Measurements from ENCODE around the gene PITPNC1. TPM values are rescaled to one million over a fixed set of nuclear protein-coding genes. Genes with fewer than 3 reads are reported as not detected.
"Not testable (repeated sequence)": the region's sequence is repeated elsewhere in the genome, so short reads cannot be mapped to it uniquely, and the experiment has no call there.

The PITPNC1 gene
- total RNA-seq, 1 donor from 2014 or later = 70.9 TPM

GRCh38 chr17:67425571-67426160, 48.6 kb downstream of the PITPNC1 start:
- DNase-seq (ENCODE audit: low spot score in 2 of 2) = no peak
- no peak for FAIRE-seq

GRCh38 chr17:67427424-67427823, 50.3 kb downstream of the PITPNC1 start:
- DNase-seq (ENCODE audit: low spot score in 2 of 2) = no peak
- FAIRE-seq = no peak

- not testable (repeated sequence) for FAIRE-seq; DNase-seq (ENCODE audit: low spot score in 2 of 2)
These were observed 53.4 kb downstream of the PITPNC1 start for GRCh38 chr17:67430515-67430914.

GRCh38 chr17:67431249-67432015, 54.4 kb downstream of the PITPNC1 start:
- FAIRE-seq (no peak), DNase-seq (ENCODE audit: low spot score in 2 of 2) (no peak)

- no peak for FAIRE-seq
- DNase-seq (ENCODE audit: low spot score in 2 of 2) = no peak
These were observed 56.3 kb downstream of the PITPNC1 start for GRCh38 chr17:67433248-67433924.

GRCh38 chr17:67434061-67434525, 57.0 kb downstream of the PITPNC1 start:
- DNase-seq (ENCODE audit: low spot score in 2 of 2) = no peak
- no peak for FAIRE-seq

- FAIRE-seq (no peak), DNase-seq (ENCODE audit: low spot score in 2 of 2) (no peak)
These were observed 58.0 kb downstream of the PITPNC1 start for GRCh38 chr17:67435122-67435521.

GRCh38 chr17:67435786-67436185, 58.7 kb downstream of the PITPNC1 start:
- FAIRE-seq (no peak), DNase-seq (ENCODE audit: low spot score in 2 of 2) (no peak)

- DNase-seq (ENCODE audit: low spot score in 2 of 2) (no peak), FAIRE-seq (no peak)
These were observed 59.2 kb downstream of the PITPNC1 start for GRCh38 chr17:67436233-67436632.

GRCh38 chr17:67438667-67439066, 61.6 kb downstream of the PITPNC1 start:
- FAIRE-seq (no peak), DNase-seq (ENCODE audit: low spot score in 2 of 2) (no peak)

- no peak for FAIRE-seq
- no peak for DNase-seq (ENCODE audit: low spot score in 2 of 2)
These were observed 62.2 kb downstream of the PITPNC1 start for GRCh38 chr17:67439269-67439668.

GRCh38 chr17:67440277-67441051, 63.4 kb downstream of the PITPNC1 start:
- DNase-seq (ENCODE audit: low spot score in 2 of 2) (no peak), FAIRE-seq (no peak)

- no peak for FAIRE-seq
- peak in 1 of 2 donors; percentile 27 for DNase-seq (ENCODE audit: low spot score in 2 of 2)
These were observed 64.2 kb downstream of the PITPNC1 start for GRCh38 chr17:67441052-67441895.

GRCh38 chr17:67441896-67442219, 64.8 kb downstream of the PITPNC1 start:
- FAIRE-seq (no peak), DNase-seq (ENCODE audit: low spot score in 2 of 2) (no peak)

GRCh38 chr17:67442787-67443624, 65.9 kb downstream of the PITPNC1 start:
- DNase-seq (ENCODE audit: low spot score in 2 of 2) (no peak), FAIRE-seq (no peak)

GRCh38 chr17:67443931-67444595, 67.0 kb downstream of the PITPNC1 start:
- no peak for DNase-seq (ENCODE audit: low spot score in 2 of 2)
- no peak for FAIRE-seq

GRCh38 chr17:67448449-67448848, 71.4 kb downstream of the PITPNC1 start:
- FAIRE-seq (no peak), DNase-seq (ENCODE audit: low spot score in 2 of 2) (no peak)

GRCh38 chr17:67449065-67449464, 72.0 kb downstream of the PITPNC1 start:
- FAIRE-seq (no peak), DNase-seq (ENCODE audit: low spot score in 2 of 2) (no peak)
